ENCODE data around the gene GJB6. TPM values are rescaled to one million over a fixed set of nuclear protein-coding genes. Genes with fewer than 3 reads are reported as not detected.
"Not testable (repeated sequence)": the region's sequence is repeated elsewhere in the genome, so short reads cannot be mapped to it uniquely, and the experiment has no call there.

Gene GJB6
- total RNA-seq (2021), result not detected in 3 replicates
- not detected for Bru-seq, nascent RNA
- long read RNA-seq, experiment 1, result 0 reads
- long read RNA-seq, experiment 2, result 0 reads
- long read RNA-seq, experiment 3, result 0 reads

DNA sequence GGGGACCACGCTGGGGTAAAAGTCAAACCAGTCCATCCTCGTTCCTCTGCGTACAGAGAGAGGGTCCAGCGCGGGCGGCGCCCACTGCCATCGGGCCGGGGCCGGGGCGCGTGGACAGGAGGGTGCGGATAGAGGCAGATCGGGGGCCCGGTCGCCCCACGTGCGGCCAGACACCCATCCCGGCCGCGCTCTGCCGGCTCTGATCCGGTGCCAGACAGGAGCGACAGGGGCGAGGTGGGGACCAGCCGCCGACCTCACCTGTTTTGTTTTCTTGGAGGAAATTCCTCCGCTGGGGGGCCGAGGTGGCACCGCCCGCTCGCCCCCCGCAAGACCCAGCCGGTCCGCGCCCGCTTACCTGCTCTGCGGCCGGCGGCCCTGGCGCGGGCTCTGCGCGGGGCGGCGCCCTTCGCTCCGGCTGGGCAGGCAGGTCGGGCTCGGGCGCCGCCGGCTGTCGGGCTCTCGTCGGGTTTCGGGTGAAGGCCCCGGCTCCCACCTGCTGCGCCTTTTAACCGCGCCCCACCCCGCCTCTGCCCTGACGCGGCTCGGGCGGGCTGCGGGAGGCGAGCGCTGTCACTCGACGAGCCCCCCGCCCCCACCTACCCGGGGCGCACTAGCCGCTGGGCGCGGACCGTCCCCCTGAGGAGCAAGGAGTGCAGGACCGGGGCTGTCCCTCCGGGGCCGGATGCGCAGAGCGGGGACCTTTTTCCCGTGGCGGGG is at the start of gene GJB6:
Gene GJB6, minus strand, starts transcription at position 481 of the 717 bp plus-strand sequence. CDS start 8,839 bp downstream, outside the sequence.
- Mint-ChIP-seq H3K4me3 (peak within 1 kb of the TSS; percentile 72), H3K4me1 (peaks cover 9% of the 10 kb centered on the region), H3K9me3 (no peaks in the 10 kb centered on the region), H3K36me3 (no peaks in the 10 kb centered on the region), H3K27ac (no peak within 1 kb of the TSS), H3K27me3 (ENCODE audit: low read depth) (peaks cover 82% of the 10 kb centered on the region)
- DNase-seq (ENCODE audit: low spot score) (peak; percentile 68), ATAC-seq (peak; percentile 71)
- TF ChIP-seq FOXJ3 (CRISPR knock-in tag; IDR thresholded peaks at IDR 0.05; ENCODE audit: borderline replicate concordance) (no peak), GTF2I (CRISPR knock-in tag; conservative IDR thresholded peaks at IDR 0.05) (no peak), IRF2 (CRISPR knock-in tag; IDR thresholded peaks at IDR 0.05; ENCODE audit: borderline replicate concordance, low read depth) (no peak)
- TF ChIP-seq, protein P1, sequence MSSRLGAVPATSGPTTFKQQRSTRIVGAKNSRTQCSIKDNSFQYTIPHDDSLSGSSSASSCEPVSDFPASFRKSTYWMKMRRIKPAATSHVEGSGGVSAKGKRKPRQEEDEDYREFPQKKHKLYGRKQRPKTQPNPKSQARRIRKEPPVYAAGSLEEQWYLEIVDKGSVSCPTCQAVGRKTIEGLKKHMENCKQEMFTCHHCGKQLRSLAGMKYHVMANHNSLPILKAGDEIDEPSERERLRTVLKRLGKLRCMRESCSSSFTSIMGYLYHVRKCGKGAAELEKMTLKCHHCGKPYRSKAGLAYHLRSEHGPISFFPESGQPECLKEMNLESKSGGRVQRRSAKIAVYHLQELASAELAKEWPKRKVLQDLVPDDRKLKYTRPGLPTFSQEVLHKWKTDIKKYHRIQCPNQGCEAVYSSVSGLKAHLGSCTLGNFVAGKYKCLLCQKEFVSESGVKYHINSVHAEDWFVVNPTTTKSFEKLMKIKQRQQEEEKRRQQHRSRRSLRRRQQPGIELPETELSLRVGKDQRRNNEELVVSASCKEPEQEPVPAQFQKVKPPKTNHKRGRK (CRISPR knock-in tag; IDR thresholded peaks at IDR 0.05; ENCODE audit: borderline replicate concordance), result no peak
- CTCF ChIA-PET, result interaction anchor here (1.4 kb wide), 1 partner anchor 35 kb away, joined by 10 read pairs; no protein-coding TSS in a partner anchor
- POLR2A ChIA-PET, result no interaction called here

DNA sequence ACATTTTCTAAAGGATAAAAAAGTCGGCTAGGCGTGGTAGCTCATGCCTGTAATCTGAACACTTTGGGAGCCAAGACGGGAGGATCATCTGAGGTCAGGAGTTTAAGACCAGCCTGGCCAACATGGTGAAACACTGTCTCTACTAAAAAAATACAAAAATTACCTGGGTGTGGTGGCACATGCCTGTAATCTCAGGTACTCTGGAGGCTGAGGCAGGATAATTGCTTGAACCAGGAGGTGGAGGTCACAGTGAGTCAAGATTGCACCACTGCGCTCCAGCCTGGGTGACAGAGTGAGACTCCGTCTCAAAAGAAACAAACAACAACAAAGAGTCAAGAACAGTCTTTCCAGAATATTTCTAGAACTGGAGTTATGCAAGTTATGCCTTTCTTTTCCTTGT is 44.8 kb upstream of the GJB6 start:
- H3K4me3 Mint-ChIP-seq; H3K27ac Mint-ChIP-seq; POLR2A ChIA-PET; H3K27me3 Mint-ChIP-seq (ENCODE audit: low read depth); H3K4me1 Mint-ChIP-seq; DNase-seq (ENCODE audit: low spot score); H3K36me3 Mint-ChIP-seq; ATAC-seq: not testable (repeated sequence)
- peaks cover 15% of the 10 kb centered on the region for H3K9me3 Mint-ChIP-seq
- CTCF ChIA-PET, result interaction anchor here (2.9 kb wide), 1 partner anchor 79 kb away, joined by 7 read pairs; no protein-coding TSS in a partner anchor

DNA sequence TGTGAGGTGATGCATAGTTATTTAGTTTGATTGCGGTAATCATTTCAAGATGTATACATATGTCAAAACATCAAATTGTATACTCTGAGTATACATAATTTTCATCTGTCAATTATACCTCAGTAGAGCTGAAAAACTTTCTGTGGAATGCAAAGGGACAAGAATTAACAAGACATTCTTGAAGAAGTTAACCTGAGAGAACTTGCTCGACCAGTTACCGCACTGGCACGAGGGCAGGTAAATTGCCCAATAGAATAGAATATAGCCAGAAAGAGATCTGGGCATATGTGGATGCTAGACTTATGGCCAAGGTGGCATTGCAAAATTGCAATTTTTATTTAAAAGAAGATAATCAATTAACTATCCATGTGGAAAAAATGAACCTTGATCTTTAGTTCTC is 42.3 kb upstream of the GJB6 start:
- DNase-seq (ENCODE audit: low spot score) (no peak), ATAC-seq (no peak)
- Mint-ChIP-seq H3K27ac (no peak overlapping the region), H3K27me3 (ENCODE audit: low read depth) (no peaks in the 10 kb centered on the region), H3K4me3 (no peak overlapping the region), H3K9me3 (peaks cover 11% of the 10 kb centered on the region), H3K4me1 (0 out of 2 replicates have a peak, but pooled peaks cover 3% of the 10 kb centered on the region), H3K36me3 (no peaks in the 10 kb centered on the region)
- CTCF ChIA-PET, result no interaction called here
- TF ChIP-seq ZNF138 (CRISPR knock-in tag; conservative IDR thresholded peaks at IDR 0.05) (no peak), MYBL2 (CRISPR knock-in tag; IDR thresholded peaks at IDR 0.05) (no peak), NR2C2 (CRISPR knock-in tag; IDR thresholded peaks at IDR 0.05) (no peak), FOXP1 (CRISPR knock-in tag; IDR thresholded peaks at IDR 0.05; ENCODE audit: borderline replicate concordance) (no peak), HMGA2 (CRISPR knock-in tag; IDR thresholded peaks at IDR 0.05) (no peak), CREB1 (CRISPR knock-in tag; IDR thresholded peaks at IDR 0.05) (no peak)
- TF ChIP-seq, protein P2, sequence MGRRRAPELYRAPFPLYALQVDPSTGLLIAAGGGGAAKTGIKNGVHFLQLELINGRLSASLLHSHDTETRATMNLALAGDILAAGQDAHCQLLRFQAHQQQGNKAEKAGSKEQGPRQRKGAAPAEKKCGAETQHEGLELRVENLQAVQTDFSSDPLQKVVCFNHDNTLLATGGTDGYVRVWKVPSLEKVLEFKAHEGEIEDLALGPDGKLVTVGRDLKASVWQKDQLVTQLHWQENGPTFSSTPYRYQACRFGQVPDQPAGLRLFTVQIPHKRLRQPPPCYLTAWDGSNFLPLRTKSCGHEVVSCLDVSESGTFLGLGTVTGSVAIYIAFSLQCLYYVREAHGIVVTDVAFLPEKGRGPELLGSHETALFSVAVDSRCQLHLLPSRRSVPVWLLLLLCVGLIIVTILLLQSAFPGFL (CRISPR knock-in tag; IDR thresholded peaks at IDR 0.05; ENCODE audit: borderline replicate concordance), result no peak
- TF ChIP-seq, protein P3, sequence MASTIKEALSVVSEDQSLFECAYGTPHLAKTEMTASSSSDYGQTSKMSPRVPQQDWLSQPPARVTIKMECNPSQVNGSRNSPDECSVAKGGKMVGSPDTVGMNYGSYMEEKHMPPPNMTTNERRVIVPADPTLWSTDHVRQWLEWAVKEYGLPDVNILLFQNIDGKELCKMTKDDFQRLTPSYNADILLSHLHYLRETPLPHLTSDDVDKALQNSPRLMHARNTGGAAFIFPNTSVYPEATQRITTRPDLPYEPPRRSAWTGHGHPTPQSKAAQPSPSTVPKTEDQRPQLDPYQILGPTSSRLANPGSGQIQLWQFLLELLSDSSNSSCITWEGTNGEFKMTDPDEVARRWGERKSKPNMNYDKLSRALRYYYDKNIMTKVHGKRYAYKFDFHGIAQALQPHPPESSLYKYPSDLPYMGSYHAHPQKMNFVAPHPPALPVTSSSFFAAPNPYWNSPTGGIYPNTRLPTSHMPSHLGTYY (CRISPR knock-in tag; IDR thresholded peaks at IDR 0.05), result no peak
- POLR2A ChIA-PET, result no interaction called here

DNA sequence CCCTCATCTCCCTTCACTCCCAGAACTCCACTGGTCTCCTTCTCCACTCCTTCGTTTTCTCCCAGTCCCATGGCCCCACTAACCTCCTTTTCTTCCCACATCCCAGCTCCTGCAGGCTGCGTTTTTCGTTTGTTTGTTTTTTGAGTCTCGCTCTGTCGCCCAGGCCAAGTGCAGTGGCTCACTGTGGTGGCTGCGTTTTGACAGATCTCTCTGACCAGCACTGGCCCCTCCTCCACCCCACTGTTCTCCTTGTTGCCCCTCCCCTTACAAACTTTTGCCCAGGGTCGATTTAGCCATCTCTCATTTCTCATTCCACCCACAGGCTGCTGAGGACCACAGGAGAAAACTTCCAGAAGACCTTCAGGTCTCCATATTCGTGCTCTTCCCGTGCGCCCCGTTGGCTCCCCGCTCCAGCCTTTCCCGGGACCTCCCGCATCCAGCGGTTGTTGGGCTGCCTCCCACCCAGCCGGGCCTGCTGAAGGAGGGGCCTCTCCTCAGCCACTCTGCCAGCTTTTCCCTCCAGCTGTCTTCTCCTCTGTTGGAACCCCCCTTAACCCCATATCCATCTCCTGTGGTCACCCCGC is 40.6 kb upstream of the GJB6 start:
- Mint-ChIP-seq H3K36me3 (no peaks in the 10 kb centered on the region), H3K9me3 (peaks cover 6% of the 10 kb centered on the region), H3K27me3 (ENCODE audit: low read depth) (no peaks in the 10 kb centered on the region), H3K4me3 (no peak overlapping the region), H3K27ac (no peak overlapping the region), H3K4me1 (0 out of 2 replicates have a peak, but pooled peaks cover 3% of the 10 kb centered on the region)
- ATAC-seq (peak; percentile 52), DNase-seq (ENCODE audit: low spot score) (no peak)
- CTCF ChIA-PET, result interaction anchor here (1.5 kb wide), 1 partner anchor 75 kb away, joined by 3 read pairs; no protein-coding TSS in a partner anchor
- POLR2A ChIA-PET, result no interaction called here
- TF ChIP-seq PRRX2 (CRISPR knock-in tag; IDR thresholded peaks at IDR 0.05), result no peak
- TF ChIP-seq ZNF317 (CRISPR knock-in tag; IDR thresholded peaks at IDR 0.05; ENCODE audit: borderline replicate concordance, low read depth), result no peak
- no peak for TF ChIP-seq ZNF219 (CRISPR knock-in tag; IDR thresholded peaks at IDR 0.05; ENCODE audit: borderline replicate concordance)
- TF ChIP-seq NFYB (CRISPR knock-in tag; conservative IDR thresholded peaks at IDR 0.05; ENCODE audit: low read depth), result no peak
- TF ChIP-seq TP53 (CRISPR knock-in tag; IDR thresholded peaks at IDR 0.05), result no peak
- no peak for TF ChIP-seq ZNF121 (CRISPR knock-in tag; IDR thresholded peaks at IDR 0.05)
- TF ChIP-seq, protein P4, sequence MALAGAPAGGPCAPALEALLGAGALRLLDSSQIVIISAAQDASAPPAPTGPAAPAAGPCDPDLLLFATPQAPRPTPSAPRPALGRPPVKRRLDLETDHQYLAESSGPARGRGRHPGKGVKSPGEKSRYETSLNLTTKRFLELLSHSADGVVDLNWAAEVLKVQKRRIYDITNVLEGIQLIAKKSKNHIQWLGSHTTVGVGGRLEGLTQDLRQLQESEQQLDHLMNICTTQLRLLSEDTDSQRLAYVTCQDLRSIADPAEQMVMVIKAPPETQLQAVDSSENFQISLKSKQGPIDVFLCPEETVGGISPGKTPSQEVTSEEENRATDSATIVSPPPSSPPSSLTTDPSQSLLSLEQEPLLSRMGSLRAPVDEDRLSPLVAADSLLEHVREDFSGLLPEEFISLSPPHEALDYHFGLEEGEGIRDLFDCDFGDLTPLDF (CRISPR knock-in tag; IDR thresholded peaks at IDR 0.05), result no peak
- TF ChIP-seq, protein P5, sequence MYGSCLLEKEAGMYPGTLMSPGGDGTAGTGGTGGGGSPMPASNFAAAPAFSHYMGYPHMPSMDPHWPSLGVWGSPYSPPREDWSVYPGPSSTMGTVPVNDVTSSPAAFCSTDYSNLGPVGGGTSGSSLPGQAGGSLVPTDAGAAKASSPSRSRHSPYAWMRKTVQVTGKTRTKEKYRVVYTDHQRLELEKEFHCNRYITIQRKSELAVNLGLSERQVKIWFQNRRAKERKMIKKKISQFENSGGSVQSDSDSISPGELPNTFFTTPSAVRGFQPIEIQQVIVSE (CRISPR knock-in tag; IDR thresholded peaks at IDR 0.05; ENCODE audit: borderline replicate concordance), result no peak

All from WTC11 (cell line).